ENCODE measurements around the gene FOSL2.

DNA sequence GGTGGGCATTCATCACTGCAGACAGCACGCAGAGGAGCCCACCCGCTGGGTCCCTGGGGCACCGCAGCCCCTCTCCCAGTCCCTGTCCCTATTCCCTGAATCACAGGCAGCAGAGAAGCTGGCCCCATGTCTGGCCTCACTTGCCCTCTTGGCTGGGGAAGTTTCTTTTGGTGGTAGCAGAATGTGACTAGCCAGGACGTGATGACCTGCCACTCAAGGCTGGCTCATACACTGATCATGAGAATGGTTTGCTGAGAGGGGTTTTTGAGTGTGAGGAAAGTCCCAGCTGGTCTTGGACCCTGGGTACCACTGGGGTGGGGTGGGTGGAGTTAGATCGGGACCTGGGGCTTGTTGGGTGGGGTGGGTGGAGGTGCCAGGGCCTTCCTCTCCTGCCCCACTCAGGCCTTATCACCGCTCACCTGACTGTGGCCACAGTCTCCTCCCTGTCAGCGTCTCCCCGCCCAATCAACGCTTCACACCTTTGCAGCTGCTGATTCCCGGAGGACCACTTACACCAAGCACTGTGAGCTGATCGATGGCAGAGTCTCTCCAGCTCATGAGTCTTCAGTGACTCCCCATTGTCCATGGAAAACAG lies 28.9 kb upstream of the FOSL2 start:
- no peak for TF ChIP-seq CTCF (IDR thresholded peaks at IDR 0.05)
- no peak for TF ChIP-seq EZH2 (IDR thresholded peaks at IDR 0.05)
